Prostate gland (tissue), 2 donors: ENCODE measurements around the gene ECT2L. TPM values are rescaled to one million over a fixed set of nuclear protein-coding genes. Genes with fewer than 3 reads are reported as not detected.

Experiments used
- DNase-seq: peaks from one replicate; pipeline ENCODE4 v3.0.0-alpha.2; 2019; ENCODE audit warnings: low spot score
- H3K27ac ChIP-seq, 2 donors: fragments of 200-600 bp; sonication (generic); 2 replicates each; pipeline ENCODE4 v1.5.1; 2017 to 2019
- H3K27me3 ChIP-seq: fragments of 200-600 bp; sonication (generic); replicated peaks from 2 replicates; pipeline ENCODE4 v1.5.1; 2019; ENCODE audit not compliant: insufficient read depth
- H3K36me3 ChIP-seq, 2 donors: fragments of 200-600 bp; sonication (generic); 1 replicate in 1 of 2; 2 replicates in 1 of 2; pipeline versions ENCODE4 v1.5.1 to v1.8.1; 2017 to 2019
- H3K4me1 ChIP-seq: fragments of 200-600 bp; sonication (generic); replicated peaks from 2 replicates; pipeline ENCODE4 v1.5.1; 2019
- H3K4me3 ChIP-seq, 2 donors: fragments of 200-600 bp; sonication (generic); 2 replicates each; pipeline ENCODE4 v1.5.1; 2017 to 2019
- H3K9me3 ChIP-seq: fragments of 200-600 bp; sonication (generic); 2 replicates; pipeline ENCODE4 v1.5.1; 2017
- POLR2A ChIP-seq: fragments of 450-650 bp; IDR thresholded peaks from one replicate; pipeline ENCODE4 v1.6.1; 2016; ENCODE audit warnings: antibody characterized with exemption, mild to moderate bottlenecking
- POLR2AphosphoS5 ChIP-seq: sonication (generic); formaldehyde crosslinking; IDR thresholded peaks from one replicate; pipeline ENCODE4 v1.6.1; 2017; ENCODE audit warnings: antibody characterized with exemption
- WGBS: methylation state at CpG from one replicate; pipeline ENCODE4 v1.1.5; 2018; 5-methylcytosine and 5-hydroxymethylcytosine counted together
- intact Hi-C: fragments of 100-400 bp; cut with DNase I; formaldehyde crosslinking; loops from one replicate; pipeline ENCODE4 v1.14.2; 2022
- total RNA-seq, 2 donors: library from RNA; depleted of rRNA; stranded (reverse); fragments of >200 nt; gene quantifications; one replicate each; pipeline ENCODE4 v1.1.0, GENCODE V29; 2016
- TF ChIP-seq, protein P1 (sequence below), 4 experiments: fragments of 200-600 bp in 2 of 4; fragments of 450-650 bp in 2 of 4; sonication (generic) in 2 of 4; IDR thresholded peaks; 1 replicate in 3 of 4; 2 replicates in 1 of 4; pipeline ENCODE4 v1.5.1; 2016 to 2019; ENCODE audit warnings: antibody characterized with exemption in 4 of 4, mild to moderate bottlenecking in 2 of 4, moderate library complexity in 2 of 4

The ECT2L gene
- total RNA-seq, 2 donors from 2014 or later: 0.41 TPM; not detected in 1

DNA sequence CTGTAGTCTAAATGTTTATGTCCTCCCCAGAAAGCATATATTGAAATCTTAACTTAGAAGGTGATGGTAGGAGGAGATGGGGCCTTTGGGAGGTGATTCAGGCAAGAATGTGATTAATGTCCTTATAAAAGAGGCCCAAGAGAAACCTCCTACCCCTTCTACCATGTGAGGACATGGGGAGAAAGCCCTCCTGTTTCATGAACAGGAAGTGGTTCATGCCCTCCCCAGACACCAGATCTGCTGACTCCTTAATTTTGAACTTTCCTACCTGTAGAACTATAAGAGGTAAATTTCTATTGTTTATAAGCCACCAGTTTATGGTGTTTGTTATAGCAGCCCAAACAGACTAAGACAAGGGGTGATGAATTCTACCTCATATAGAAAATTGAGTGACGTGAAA, 8.7 kb upstream of the ECT2L start:
- intact Hi-C loops: no loop called here
- Histone ChIP-seq H3K27ac (no peak overlapping the region), H3K4me1 (no peaks in the 10 kb centered on the region), H3K4me3 (no peak overlapping the region), H3K27me3 (no peaks in the 10 kb centered on the region), H3K9me3 (no peaks in the 10 kb centered on the region), H3K36me3 (no peaks in the 10 kb centered on the region)
- no peak for TF ChIP-seq POLR2AphosphoS5
- TF ChIP-seq, protein P1, sequence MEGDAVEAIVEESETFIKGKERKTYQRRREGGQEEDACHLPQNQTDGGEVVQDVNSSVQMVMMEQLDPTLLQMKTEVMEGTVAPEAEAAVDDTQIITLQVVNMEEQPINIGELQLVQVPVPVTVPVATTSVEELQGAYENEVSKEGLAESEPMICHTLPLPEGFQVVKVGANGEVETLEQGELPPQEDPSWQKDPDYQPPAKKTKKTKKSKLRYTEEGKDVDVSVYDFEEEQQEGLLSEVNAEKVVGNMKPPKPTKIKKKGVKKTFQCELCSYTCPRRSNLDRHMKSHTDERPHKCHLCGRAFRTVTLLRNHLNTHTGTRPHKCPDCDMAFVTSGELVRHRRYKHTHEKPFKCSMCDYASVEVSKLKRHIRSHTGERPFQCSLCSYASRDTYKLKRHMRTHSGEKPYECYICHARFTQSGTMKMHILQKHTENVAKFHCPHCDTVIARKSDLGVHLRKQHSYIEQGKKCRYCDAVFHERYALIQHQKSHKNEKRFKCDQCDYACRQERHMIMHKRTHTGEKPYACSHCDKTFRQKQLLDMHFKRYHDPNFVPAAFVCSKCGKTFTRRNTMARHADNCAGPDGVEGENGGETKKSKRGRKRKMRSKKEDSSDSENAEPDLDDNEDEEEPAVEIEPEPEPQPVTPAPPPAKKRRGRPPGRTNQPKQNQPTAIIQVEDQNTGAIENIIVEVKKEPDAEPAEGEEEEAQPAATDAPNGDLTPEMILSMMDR (IDR thresholded peaks at IDR 0.05): no peak
- TF ChIP-seq POLR2A: no peak
- 96% methylated on average over 1 of the region's 1 CpG for WGBS
- DNase-seq: no peak

DNA sequence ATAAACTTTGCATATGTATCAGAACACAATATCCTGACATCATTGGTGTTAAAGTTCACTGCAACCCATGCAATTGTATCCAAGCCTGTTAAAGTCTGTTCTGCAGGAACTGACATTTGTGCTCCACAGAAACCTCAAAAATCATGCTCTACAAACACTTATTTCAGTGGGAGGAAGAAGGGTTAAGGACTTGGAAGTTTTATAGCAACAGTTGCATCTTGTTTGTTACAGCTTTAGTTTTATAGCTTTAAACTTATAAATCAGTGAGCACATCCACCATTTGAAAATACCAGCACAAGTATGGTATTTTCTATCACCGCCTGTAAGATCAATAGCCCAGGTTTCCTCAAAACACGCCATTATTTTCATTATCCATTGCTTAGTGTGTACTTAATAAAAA, 884 bp downstream of the ECT2L start:
- DNase-seq: no peak
- WGBS: 63% methylated on average over 2 of the region's 2 CpGs

DNA sequence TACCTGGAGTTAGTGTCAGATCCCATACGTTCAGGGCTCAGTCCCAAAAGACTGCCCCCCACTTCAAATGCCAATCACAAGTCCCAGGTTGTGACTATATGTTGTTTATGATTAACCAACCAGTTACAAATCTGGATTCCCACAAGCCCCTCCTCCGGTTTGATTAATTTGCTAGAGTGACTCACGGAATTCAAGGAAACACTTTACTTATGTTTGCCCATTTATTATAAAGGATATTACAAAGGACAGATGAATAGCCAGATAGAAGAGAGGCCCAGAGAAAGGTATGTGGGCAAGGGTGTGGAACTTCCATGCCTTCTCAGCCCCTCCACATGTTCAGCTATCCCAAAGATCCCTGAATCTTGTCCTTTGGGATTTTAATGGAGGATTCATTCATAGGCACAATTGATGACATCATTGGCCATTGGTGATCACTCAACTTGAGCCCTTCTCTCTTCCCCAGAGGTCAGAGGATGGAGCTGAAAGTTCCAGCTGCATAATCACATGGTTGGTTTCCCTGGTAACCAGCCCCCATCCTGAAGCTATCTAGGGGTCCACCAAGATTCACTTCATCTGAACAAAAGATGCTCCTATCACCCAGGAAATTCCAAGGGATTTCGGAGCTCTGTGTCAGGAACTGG, 2.0 kb downstream of the ECT2L start:
- WGBS: 84% methylated on average over 4 of the region's 4 CpGs
- Histone ChIP-seq H3K9me3 (no peaks in the 10 kb centered on the region), H3K4me1 (no peaks in the 10 kb centered on the region), H3K4me3 (no peak overlapping the region), H3K36me3 (no peaks in the 10 kb centered on the region), H3K27ac (no peak overlapping the region), H3K27me3 (no peaks in the 10 kb centered on the region)
- intact Hi-C loops: no loop called here
- TF ChIP-seq POLR2AphosphoS5 (no peak), POLR2A (no peak)
- TF ChIP-seq, protein P1 (IDR thresholded peaks at IDR 0.05): no peak
- no peak for DNase-seq

More for the DNA sequence above, 884 bp downstream of the ECT2L start:
- Histone ChIP-seq H3K4me3 (no peak overlapping the region), H3K27ac (no peak overlapping the region), H3K9me3 (no peaks in the 10 kb centered on the region), H3K4me1 (no peaks in the 10 kb centered on the region), H3K27me3 (no peaks in the 10 kb centered on the region), H3K36me3 (no peaks in the 10 kb centered on the region)
- TF ChIP-seq, protein P1 (IDR thresholded peaks at IDR 0.05): no peak
- TF ChIP-seq POLR2AphosphoS5 (no peak), POLR2A (no peak)
- intact Hi-C loops: no loop called here

DNA sequence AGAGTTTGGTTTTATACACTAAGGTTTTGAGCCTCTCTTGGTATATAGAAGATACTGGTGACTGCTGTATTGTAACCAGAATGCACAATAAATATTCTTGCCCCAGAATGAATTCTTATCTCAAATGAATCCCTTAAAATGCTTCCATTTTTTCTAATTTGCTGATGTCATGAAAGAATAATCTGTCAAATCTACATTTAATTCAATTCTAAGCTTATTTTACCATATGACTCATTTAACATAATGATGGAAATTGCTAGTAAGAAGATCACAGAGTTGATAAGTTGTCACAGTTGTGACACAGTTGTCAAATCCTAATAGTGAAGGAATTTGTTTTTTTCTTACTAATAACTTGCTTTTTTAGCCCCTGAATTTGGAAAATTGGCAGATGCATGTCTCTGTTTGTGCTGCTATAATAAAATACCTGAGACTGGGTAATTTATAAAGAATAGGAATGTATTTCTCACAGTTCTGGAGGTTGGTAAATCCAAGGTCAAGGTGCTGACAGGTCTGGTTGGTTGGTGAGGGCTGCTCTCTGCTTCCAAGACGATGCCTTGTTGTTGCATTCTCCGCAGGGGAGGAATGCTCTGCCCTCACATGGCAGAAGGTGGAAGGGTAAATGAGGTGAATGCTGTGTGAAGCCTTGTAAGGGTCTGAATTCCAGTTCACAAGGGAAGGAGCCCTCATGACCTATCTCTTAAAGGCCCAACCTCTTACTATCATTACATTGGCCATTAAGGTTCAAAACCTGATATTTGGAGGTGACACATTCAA, 4.7 kb downstream of the ECT2L start:
- intact Hi-C loops: no loop called here
- Histone ChIP-seq H3K27ac (no peak overlapping the region), H3K27me3 (no peaks in the 10 kb centered on the region), H3K9me3 (no peaks in the 10 kb centered on the region), H3K36me3 (no peaks in the 10 kb centered on the region), H3K4me3 (no peak overlapping the region), H3K4me1 (no peaks in the 10 kb centered on the region)
- TF ChIP-seq POLR2A (no peak), POLR2AphosphoS5 (no peak)
- TF ChIP-seq, protein P1 (IDR thresholded peaks at IDR 0.05): no peak
- 92% methylated on average over 2 of the region's 2 CpGs for WGBS
- no peak for DNase-seq

DNA sequence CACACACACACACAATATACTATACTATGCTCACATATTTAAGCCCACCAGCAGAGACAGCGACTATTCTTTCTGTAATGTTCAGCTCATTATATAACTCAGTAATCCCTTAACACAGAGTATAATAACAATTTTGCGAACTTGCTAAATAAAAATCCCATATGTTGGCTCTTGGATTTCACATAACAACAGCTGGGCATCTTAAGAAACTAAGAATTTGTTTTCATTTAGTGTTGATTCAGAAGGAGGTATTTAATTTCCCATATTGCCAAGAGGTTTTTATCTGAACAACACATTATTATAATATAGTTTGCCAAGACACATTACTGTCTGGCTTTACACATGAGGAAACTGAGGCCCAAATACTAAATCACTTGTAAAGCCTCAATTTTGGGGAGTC, 7.4 kb downstream of the ECT2L start:
- TF ChIP-seq POLR2AphosphoS5 (no peak), POLR2A (no peak)
- TF ChIP-seq, protein P1 (IDR thresholded peaks at IDR 0.05): no peak

More for the DNA sequence above, 7.4 kb downstream of the ECT2L start:
- H3K4me3 ChIP-seq: no peak overlapping the region
- H3K9me3 ChIP-seq: no peaks in the 10 kb centered on the region
- intact Hi-C loops: no loop called here
- no peaks in the 10 kb centered on the region for H3K27me3 ChIP-seq
- H3K36me3 ChIP-seq: no peaks in the 10 kb centered on the region
- WGBS: 85% methylated on average over 2 of the region's 2 CpGs
- H3K4me1 ChIP-seq: no peaks in the 10 kb centered on the region
- DNase-seq: no peak
- no peak overlapping the region for H3K27ac ChIP-seq
